GM19043 (cell line): ENCODE results near the gene SELENOP.

Experiments
- ATAC-seq: cut with Tn5 transposase; IDR thresholded peaks from one replicate; pipeline ENCODE4 v1.9.1; 2021; ENCODE audit warnings: low read depth; ENCODE audit not compliant: unreplicated experiment

Gene SELENOP

GRCh38 chr5:42799241-42799608 lies 12.5 kb downstream of the SELENOP start:
- ATAC-seq, result no peak

- ATAC-seq, result no peak
Measured at GRCh38 chr5:42798284-42799240, 13.1 kb downstream of the SELENOP start.

GRCh38 chr5:42791151-42791550 lies 20.5 kb downstream of the SELENOP start:
- ATAC-seq, result no peak

- no peak for ATAC-seq
Measured at GRCh38 chr5:42787845-42788244, 23.8 kb downstream of the SELENOP start.

GRCh38 chr5:42787073-42787472 lies 24.6 kb downstream of the SELENOP start:
- no peak for ATAC-seq

- no peak for ATAC-seq
Measured at GRCh38 chr5:42785756-42786155, 25.9 kb downstream of the SELENOP start.

- no peak for ATAC-seq
Measured at GRCh38 chr5:42784132-42784531, 27.6 kb downstream of the SELENOP start.

GRCh38 chr5:42781584-42781983 lies 30.1 kb downstream of the SELENOP start:
- no peak for ATAC-seq

GRCh38 chr5:42779083-42779482 lies 32.6 kb downstream of the SELENOP start:
- ATAC-seq, result no peak

- ATAC-seq, result no peak
Measured at GRCh38 chr5:42772265-42772993, 39.3 kb downstream of the SELENOP start.

- no peak for ATAC-seq
Measured at GRCh38 chr5:42770003-42770402, 41.7 kb downstream of the SELENOP start.

GRCh38 chr5:42768106-42768504 lies 43.6 kb downstream of the SELENOP start:
- no peak for ATAC-seq

GRCh38 chr5:42767491-42768105 lies 44.1 kb downstream of the SELENOP start:
- no peak for ATAC-seq

- ATAC-seq, result no peak
Measured at GRCh38 chr5:42761791-42762190, 49.9 kb downstream of the SELENOP start.

- ATAC-seq, result no peak
Measured at GRCh38 chr5:42760426-42760825, 51.3 kb downstream of the SELENOP start.

- no peak for ATAC-seq
Measured at GRCh38 chr5:42759456-42759855, 52.2 kb downstream of the SELENOP start.

- peak; percentile 89 for ATAC-seq
Measured at GRCh38 chr5:42756606-42757601, 54.8 kb downstream of the SELENOP start, which contains the start of gene CCDC152. TSS of gene CCDC152 (plus strand) at chr5:42756818. CDS start at chr5:42759122, 2,304 bp downstream.

GRCh38 chr5:42753099-42753498 lies 58.6 kb downstream of the SELENOP start:
- no peak for ATAC-seq

GRCh38 chr5:42751044-42751443 lies 60.6 kb downstream of the SELENOP start:
- ATAC-seq, result no peak

- ATAC-seq, result no peak
Measured at GRCh38 chr5:42750507-42750906, 61.2 kb downstream of the SELENOP start.
